K562 (cell line): ENCODE measurements around the gene INHBE. TPM values are rescaled to one million over a fixed set of nuclear protein-coding genes. Genes with fewer than 3 reads are reported as not detected.

Experiments
- ARNT ChIP-seq, 2 experiments: fragments of 450-650 bp; IDR thresholded peaks; 2 replicates each; pipeline ENCODE4 v1.6.1; 2016; ENCODE audit warnings: mild to moderate bottlenecking in 1 of 2
- E2F6 ChIP-seq, 2 experiments: IDR thresholded peaks; 2 replicates each; pipeline ENCODE4 v1.6.1; 2011; ENCODE audit warnings: borderline replicate concordance in 1 of 2, control low read depth in 1 of 2, low read depth in 1 of 2, low read length in 1 of 2, mild to moderate bottlenecking in 1 of 2, mixed read lengths in 1 of 2, moderate library complexity in 1 of 2; ENCODE audit not compliant: insufficient read depth in 1 of 2, insufficient read length in 1 of 2, poor library complexity in 1 of 2, severe bottlenecking in 1 of 2; ENCODE audit errors: extremely low read depth in 1 of 2
- EGR1 ChIP-seq: fragments of 450-650 bp; conservative IDR thresholded peaks from 2 replicates; pipeline ENCODE4 v1.6.1; 2017; ENCODE audit warnings: mild to moderate bottlenecking
- ETS1 ChIP-seq: conservative IDR thresholded peaks from 2 replicates; pipeline ENCODE4 v1.6.1; 2011; ENCODE audit warnings: low read depth, mild to moderate bottlenecking, low read length; ENCODE audit not compliant: control insufficient read depth
- GATAD2A ChIP-seq: fragments of 450-650 bp; IDR thresholded peaks from 2 replicates; pipeline ENCODE4 v1.6.1; 2017
- HLTF ChIP-seq: fragments of 450-650 bp; IDR thresholded peaks from 2 replicates; pipeline ENCODE4 v1.6.1; 2016
- MAZ ChIP-seq, 2 experiments: fragments of 450-650 bp in 1 of 2; sonication (generic) in 1 of 2; formaldehyde crosslinking; IDR thresholded peaks in 1 of 2; conservative IDR thresholded peaks in 1 of 2; 2 replicates each; pipeline versions ENCODE4 v1.4.0 to v1.5.0; 2020; ENCODE audit warnings: mild to moderate bottlenecking in 1 of 2, missing genetic modification reagents in 1 of 2
- NR2C1 ChIP-seq, 2 experiments: fragments of 450-650 bp; IDR thresholded peaks; 2 replicates each; pipeline ENCODE4 v1.6.1; 2017; ENCODE audit warnings: mild to moderate bottlenecking in 2 of 2, antibody characterized with exemption in 1 of 2, inconsistent platforms in 1 of 2, missing compliant biosample characterization in 1 of 2, missing genetic modification characterization in 1 of 2
- POLR2G ChIP-seq: fragments of 200-400 bp; formaldehyde crosslinking; IDR thresholded peaks from 2 replicates; pipeline ENCODE4 v1.6.1; 2017; ENCODE audit warnings: low read depth, mild to moderate bottlenecking, antibody characterized with exemption, low read length, moderate library complexity
- RB1 ChIP-seq: fragments of 450-650 bp; IDR thresholded peaks from 2 replicates; pipeline ENCODE4 v1.6.1; 2017; ENCODE audit warnings: low read depth, mild to moderate bottlenecking
- SIX5 ChIP-seq, 2 experiments: IDR thresholded peaks; 2 replicates each; pipeline ENCODE4 v1.6.1; 2011; ENCODE audit warnings: low read length in 2 of 2, borderline replicate concordance in 1 of 2, low read depth in 1 of 2, mild to moderate bottlenecking in 1 of 2, moderate library complexity in 1 of 2; ENCODE audit not compliant: insufficient read depth in 1 of 2
- VEZF1 ChIP-seq: fragments of 200-800 bp; sonication (Bioruptor generic); IDR thresholded peaks from 2 replicates; pipeline ENCODE4 v1.6.1; 2017; ENCODE audit warnings: missing genetic modification characterization, missing compliant biosample characterization
- ZBTB11 ChIP-seq, 3 experiments: fragments of 200-800 bp in 1 of 3; fragments of 250-450 bp in 1 of 3; fragments of 450-650 bp in 1 of 3; sonication (Bioruptor Pico) in 1 of 3; sonication (Bioruptor generic) in 1 of 3; formaldehyde crosslinking in 1 of 3; IDR thresholded peaks; 2 replicates each; pipeline versions ENCODE4 v1.6.1 to v1.8.0; 2016 to 2022; ENCODE audit warnings: mild to moderate bottlenecking in 2 of 3, missing genetic modification characterization in 2 of 3, missing compliant biosample characterization in 1 of 3, moderate library complexity in 1 of 3
- ZBTB7A ChIP-seq: IDR thresholded peaks from 2 replicates; pipeline ENCODE4 v1.6.1; 2011; ENCODE audit warnings: low read depth, mild to moderate bottlenecking, low read length, moderate library complexity, borderline replicate concordance; ENCODE audit not compliant: control insufficient read depth
- ZNF740 ChIP-seq, 3 experiments: fragments of 200-800 bp in 1 of 3; sonication (Bioruptor generic) in 1 of 3; sonication (generic) in 1 of 3; formaldehyde crosslinking in 1 of 3; IDR thresholded peaks; 2 replicates each; pipeline versions ENCODE4 v1.6.1 to v1.8.0; 2016 to 2022; ENCODE audit warnings: mild to moderate bottlenecking in 2 of 3, missing compliant biosample characterization in 2 of 3, missing genetic modification characterization in 2 of 3, missing genetic modification reagents in 1 of 3
- polyA plus RNA-seq, 8 experiments: library from polyadenylated mRNA; depleted of rRNA in 4 of 8; stranded (reverse) in 5 of 8; unstranded in 3 of 8; fragments of >200 nt; fragmentation: Nextera tagmentation in 2 of 8; fragmentation: Illumina TruSeq in 1 of 8; extraction: Ambion mirVana in 2 of 8; extraction: Trizol in 1 of 8; gene quantifications; 2 replicates each; pipeline versions ENCODE4 v1.2.1 to v1.2.3, GENCODE V29; 2011 to 2014; ENCODE audit warnings: inconsistent platforms in 1 of 8, missing spikeins in 1 of 8
- total RNA-seq, 7 experiments: library from RNA; depleted of rRNA in 6 of 7; stranded (reverse); fragments of >200 nt in 6 of 7; fragmentation: Illumina TruSeq in 2 of 7; extraction: Trizol in 2 of 7; gene quantifications; 2 replicates each; pipeline versions ENCODE4 v1.2.1 to v1.2.3, GENCODE V29; 2011 to 2021; ENCODE audit warnings: low replicate concordance in 1 of 7

INHBE gene
- total and polyA plus RNA-seq, 9 of the 15 experiments (the other 6 are each of a cell fraction or from before 2014, with no cell fraction given) = 0.94 to 9.9 (median 7.3) TPM

- TF ChIP-seq ETS1 (no peak), ARNT (IDR thresholded peaks at IDR 0.05) (peak in 1 of 2 experiments; percentile 5; a peak in 1 of 4 replicates), E2F6 (IDR thresholded peaks at IDR 0.05; ENCODE audit: borderline replicate concordance in 1 of 2, extremely low read depth in 1 of 2, insufficient read depth in 1 of 2, insufficient read length in 1 of 2, low read depth in 1 of 2, low read length in 1 of 2, poor library complexity in 1 of 2, severe bottlenecking in 1 of 2) (peak in 1 of 2 experiments; percentile 68), EGR1 (peak; percentile 37; the same call in 1 of the 2 replicates), NR2C1 (IDR thresholded peaks at IDR 0.05) (no peak), NR2C1 (tag; IDR thresholded peaks at IDR 0.05) (no peak), RB1 (0 out of 2 replicates have a peak, but pooled peaks have one; percentile 26), POLR2G (peak; percentile 17; the same call in 1 of the 2 replicates), HLTF (0 out of 2 replicates have a peak, but pooled peaks have one; percentile 7), ZBTB11 (CRISPR knock-in tag; IDR thresholded peaks at IDR 0.05) (no peak), SIX5 (IDR thresholded peaks at IDR 0.05; ENCODE audit: borderline replicate concordance in 1 of 2, insufficient read depth in 1 of 2, low read depth in 1 of 2, low read length in 2 of 2) (no peak), GATAD2A (peak; percentile 29; the same call in 1 of the 2 replicates), ZBTB7A (peak; percentile 76), VEZF1 (peak; percentile 97), ZNF740 (CRISPR knock-in tag; IDR thresholded peaks at IDR 0.05) (peak; percentile 88), ZNF740 (tag; IDR thresholded peaks at IDR 0.05) (peak in 1 of 2 experiments; percentile 94; a peak in 2 of 4 replicates), MAZ (CRISPR knock-in tag; conservative IDR thresholded peaks at IDR 0.05 in 1 of 2, IDR thresholded peaks at IDR 0.05 in 1 of 2) (peak in 1 of 2 experiments; percentile 11; a peak in 2 of 4 replicates)
Observed at GRCh38 chr12:57459750-57460467, 4.8 kb downstream of the INHBE start, which contains the start of gene GLI1 (continued).
